Left lung (tissue), 10 donors: ENCODE results near the gene RHBDL1. TPM values are rescaled to one million over a fixed set of nuclear protein-coding genes. Genes with fewer than 3 reads are reported as not detected.

Experiments
- ATAC-seq: fragments of 200-7000 bp; cut with Tn5 transposase; one replicate; pipeline ENCODE4 v1.9.1; 2020; ENCODE audit warnings: moderate library complexity
- DNase-seq, 4 donors: peaks; one replicate each; pipeline ENCODE4 v3.0.0-alpha.2; 2013 to 2020
- H3K27ac ChIP-seq, 2 donors: fragments of 200-600 bp; sonication (generic) in 1 of 2; one replicate each; pipeline versions ENCODE4 v1.5.0 to v1.8.0; 2020 to 2021
- H3K27me3 ChIP-seq, 2 donors: fragments of 200-600 bp; sonication (generic) in 1 of 2; one replicate each; pipeline versions ENCODE4 v1.5.0 to v1.8.0; 2020 to 2021
- H3K36me3 ChIP-seq, 2 donors: fragments of 200-600 bp; sonication (generic) in 1 of 2; one replicate each; pipeline versions ENCODE4 v1.5.0 to v1.8.0; 2020 to 2021
- H3K4me1 ChIP-seq, 2 donors: fragments of 200-600 bp; one replicate each; pipeline ENCODE4 v1.8.0; 2021
- H3K4me3 ChIP-seq, 2 donors: fragments of 200-600 bp; sonication (generic) in 1 of 2; one replicate each; pipeline versions ENCODE4 v1.5.0 to v1.8.0; 2020 to 2021; ENCODE audit warnings: mild to moderate bottlenecking in 1 of 2
- H3K9me3 ChIP-seq, 2 donors: fragments of 200-600 bp; sonication (generic) in 1 of 2; one replicate each; pipeline versions ENCODE4 v1.5.0 to v1.8.0; 2020 to 2021
- CTCF ChIP-seq, 2 donors: fragments of 200-600 bp; sonication (generic) in 1 of 2; IDR thresholded peaks; one replicate each; pipeline versions ENCODE4 v1.5.0 to v1.8.0; 2021; ENCODE audit warnings: antibody characterized with exemption in 2 of 2
- intact Hi-C, 2 donors: fragments of 100-400 bp; cut with DNase I; formaldehyde crosslinking; loops; one replicate each; pipeline versions ENCODE4 v1.11.2 to v1.14.2; 2022
- polyA plus RNA-seq, 6 donors: library from polyadenylated mRNA; unstranded; fragments of 120-200 nt; gene quantifications; one replicate each; pipeline ENCODE4 v1.2.1, GENCODE V29; 2013; ENCODE audit not compliant: insufficient read length in 6 of 6
- total RNA-seq, 2 donors: library from RNA; stranded (reverse); fragmentation: NEBNext Ultra II Directional; extraction: Animal tissue kit (Norgen Biotek cat#: 25700); gene quantifications; one replicate each; pipeline ENCODE4 v1.2.1, GENCODE V29; 2021
- donor health status: DM: no; HTN: yes; CAD: no.
- donor health status: DM: no; HTN: no; CAD: no.

RHBDL1 gene
- total and polyA plus RNA-seq, 8 donors, result 0.45 to 4.3 (median 0.81) TPM

GRCh38 chr16:715477-716199 lies 40.2 kb downstream of the RHBDL1 start:
- ATAC-seq (peak; percentile 1), DNase-seq (no peak)
- H3K27me3 ChIP-seq, result peaks cover 5 to 79% of the 10 kb centered on the region in 2 donors
- no peak for TF ChIP-seq CTCF (IDR thresholded peaks at IDR 0.05)
- no peaks in the 10 kb centered on the region for H3K9me3 ChIP-seq
- peaks cover 17 to 53% of the 10 kb centered on the region in 2 donors for H3K4me1 ChIP-seq
- no peak overlapping the region for H3K27ac ChIP-seq
- intact Hi-C loops, result no loop called here
- H3K36me3 ChIP-seq, result no peaks in the 10 kb centered on the region
- H3K4me3 ChIP-seq, result peak overlapping the region; percentile 62 to 65

GRCh38 chr16:716200-716568 lies 40.7 kb downstream of the RHBDL1 start:
- peak overlapping the region in 1 of 2 donors; percentile 65 for H3K4me3 ChIP-seq
- no peak for TF ChIP-seq CTCF (IDR thresholded peaks at IDR 0.05)
- peaks cover 0 to 74% of the 10 kb centered on the region in 2 donors for H3K27me3 ChIP-seq
- intact Hi-C loops, result no loop called here
- no peaks in the 10 kb centered on the region for H3K36me3 ChIP-seq
- no peaks in the 10 kb centered on the region for H3K9me3 ChIP-seq
- no peak overlapping the region for H3K27ac ChIP-seq
- DNase-seq, result peak in 2 of 4 donors; percentile 59 to 64
- peaks cover 17 to 54% of the 10 kb centered on the region in 2 donors for H3K4me1 ChIP-seq
- ATAC-seq, result no peak

GRCh38 chr16:716768-717325 lies 41.4 kb downstream of the RHBDL1 start:
- peaks cover 17 to 56% of the 10 kb centered on the region in 2 donors for H3K4me1 ChIP-seq
- H3K9me3 ChIP-seq, result no peaks in the 10 kb centered on the region
- intact Hi-C loops, result no loop called here
- TF ChIP-seq CTCF (IDR thresholded peaks at IDR 0.05), result no peak
- no peaks in the 10 kb centered on the region for H3K36me3 ChIP-seq
- DNase-seq (no peak), ATAC-seq (no peak)
- H3K27me3 ChIP-seq, result peaks cover 0 to 67% of the 10 kb centered on the region in 2 donors
- no peak overlapping the region for H3K4me3 ChIP-seq
- H3K27ac ChIP-seq, result no peak overlapping the region

GRCh38 chr16:717450-718245 lies 42.2 kb downstream of the RHBDL1 start:
- DNase-seq (no peak), ATAC-seq (no peak)
- Histone ChIP-seq H3K36me3 (peaks cover 0 to 4% of the 10 kb centered on the region in 2 donors), H3K27ac (no peak overlapping the region), H3K9me3 (no peaks in the 10 kb centered on the region), H3K4me3 (no peak overlapping the region), H3K4me1 (peaks cover 17 to 56% of the 10 kb centered on the region in 2 donors), H3K27me3 (peaks cover 0 to 59% of the 10 kb centered on the region in 2 donors)
- intact Hi-C loops, result no loop called here
- TF ChIP-seq CTCF (IDR thresholded peaks at IDR 0.05), result no peak

- Histone ChIP-seq H3K36me3 (peaks cover 0 to 4% of the 10 kb centered on the region in 2 donors), H3K9me3 (no peaks in the 10 kb centered on the region), H3K4me3 (no peak overlapping the region), H3K4me1 (peaks cover 17 to 54% of the 10 kb centered on the region in 2 donors), H3K27ac (no peak overlapping the region), H3K27me3 (peaks cover 0 to 57% of the 10 kb centered on the region in 2 donors)
- no peak for DNase-seq
- ATAC-seq, result no peak
- intact Hi-C loops, result no loop called here
- TF ChIP-seq CTCF (IDR thresholded peaks at IDR 0.05), result no peak
Measured at GRCh38 chr16:718389-718788, 42.9 kb downstream of the RHBDL1 start.
